GM19099 (cell line): ENCODE results near the gene DKK3.

Experiments
- POLR2A ChIP-seq: IDR thresholded peaks from 3 replicates; pipeline ENCODE4 v1.6.1; 2011; ENCODE audit warnings: low read depth; ENCODE audit not compliant: insufficient read length; ENCODE audit errors: extremely low read depth

The DKK3 gene

DNA sequence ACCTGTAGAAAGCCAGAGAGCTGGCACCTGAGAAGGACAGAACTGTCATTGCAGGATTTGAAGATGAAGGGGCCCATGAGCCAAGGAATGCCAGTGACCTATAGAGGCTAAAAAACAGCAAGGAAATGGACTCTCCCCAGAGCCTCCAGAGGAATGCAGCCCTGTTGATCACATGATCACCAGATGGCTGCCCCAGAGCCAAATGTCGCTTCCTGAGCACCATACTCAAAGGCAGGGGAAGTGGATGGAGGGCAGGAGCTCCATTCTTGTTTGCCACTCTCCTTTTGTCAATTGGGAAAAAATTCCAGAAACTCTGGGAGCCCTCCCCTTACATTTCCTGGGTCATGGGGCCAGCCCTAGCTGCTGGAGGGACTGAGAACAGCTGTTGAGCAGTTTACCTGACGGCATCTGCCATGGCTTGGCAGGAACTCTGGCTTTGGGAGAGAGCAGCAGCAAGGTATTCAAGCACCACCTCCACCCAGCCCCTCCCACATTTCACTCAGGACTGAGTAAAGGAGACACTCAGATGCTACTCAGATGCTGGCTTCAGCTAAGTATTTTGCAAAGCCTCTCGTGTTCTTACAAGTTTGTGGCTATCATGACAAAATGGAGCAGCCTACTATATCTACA, 46.9 kb downstream of the DKK3 start:
- no peak for TF ChIP-seq POLR2A

DNA sequence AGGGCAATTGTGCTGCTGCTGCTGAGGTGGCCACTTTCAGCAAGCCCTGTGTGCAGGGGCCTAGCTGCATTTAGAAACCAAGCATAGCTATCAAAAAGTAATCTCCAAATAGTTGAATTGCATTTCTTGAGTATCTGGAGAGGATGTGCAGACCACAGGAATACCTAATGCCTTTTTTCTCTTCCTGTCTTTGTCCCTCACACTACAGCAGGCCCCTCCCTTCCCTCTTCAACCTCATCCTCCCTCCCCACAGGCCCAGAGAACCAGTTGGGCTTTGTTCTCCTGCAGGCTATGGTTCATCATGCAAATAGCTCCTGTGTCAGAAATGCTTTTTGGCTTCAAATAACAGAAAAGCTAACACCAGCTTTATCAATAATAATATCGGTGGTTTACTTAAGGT, 47.7 kb downstream of the DKK3 start:
- no peak for TF ChIP-seq POLR2A

DNA sequence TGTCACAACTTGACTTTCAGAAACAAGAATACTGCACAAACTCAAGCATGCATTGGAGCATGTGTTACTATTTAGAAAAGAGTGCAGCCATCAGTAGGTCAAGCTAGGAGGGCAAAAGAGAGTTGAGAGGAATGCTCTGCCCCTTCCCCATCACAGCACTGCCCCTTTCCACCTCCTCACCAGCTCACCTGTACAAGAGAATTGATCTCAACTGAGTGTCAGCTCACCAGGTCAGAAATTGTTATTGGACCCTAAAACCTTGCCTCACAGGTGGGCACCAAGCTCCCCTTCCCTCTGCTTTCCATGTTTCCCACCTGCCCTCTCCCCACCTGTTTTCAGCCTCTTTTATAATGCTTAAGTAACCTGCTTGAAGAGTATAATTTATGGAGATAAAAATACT, 48.8 kb downstream of the DKK3 start:
- no peak for TF ChIP-seq POLR2A

DNA sequence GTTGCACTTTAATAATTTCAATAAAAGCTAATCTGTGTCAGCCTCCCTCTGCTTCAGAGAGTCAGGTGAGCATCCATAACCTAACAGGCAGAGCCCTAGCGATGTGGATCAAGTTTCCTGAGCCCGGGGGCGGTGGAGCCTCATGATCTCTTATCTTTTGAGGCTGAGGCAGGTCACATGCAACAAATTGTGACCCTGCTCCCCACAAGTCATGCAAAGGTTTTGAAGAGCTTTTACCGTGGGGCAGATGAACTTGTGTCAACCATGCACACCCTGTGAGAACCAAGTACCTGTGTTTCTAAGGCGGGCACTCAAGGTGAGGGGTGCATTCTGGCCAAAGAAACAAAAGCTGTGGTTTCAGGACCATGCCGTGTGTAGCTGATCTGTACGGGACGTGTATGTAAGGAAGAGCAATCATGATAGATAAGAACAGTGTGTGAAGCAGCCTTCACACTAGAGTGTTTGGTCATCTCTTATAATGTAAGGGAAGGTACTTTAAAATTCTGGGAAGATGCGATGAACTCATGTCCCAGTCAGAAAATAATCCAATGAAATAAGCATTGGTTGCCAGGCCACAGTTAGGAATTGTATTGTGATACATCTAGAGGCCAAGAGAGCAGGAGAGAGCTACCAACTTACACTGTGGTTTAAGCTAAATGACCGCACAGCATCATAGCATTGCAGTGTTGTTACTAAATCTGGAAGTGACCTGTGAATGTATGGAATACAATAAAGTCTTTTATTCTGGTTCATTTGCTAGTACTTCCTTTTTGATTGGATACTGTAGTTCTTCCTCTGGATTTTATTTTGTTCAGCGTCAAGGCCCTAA, 49.8 kb downstream of the DKK3 start:
- TF ChIP-seq POLR2A: no peak

DNA sequence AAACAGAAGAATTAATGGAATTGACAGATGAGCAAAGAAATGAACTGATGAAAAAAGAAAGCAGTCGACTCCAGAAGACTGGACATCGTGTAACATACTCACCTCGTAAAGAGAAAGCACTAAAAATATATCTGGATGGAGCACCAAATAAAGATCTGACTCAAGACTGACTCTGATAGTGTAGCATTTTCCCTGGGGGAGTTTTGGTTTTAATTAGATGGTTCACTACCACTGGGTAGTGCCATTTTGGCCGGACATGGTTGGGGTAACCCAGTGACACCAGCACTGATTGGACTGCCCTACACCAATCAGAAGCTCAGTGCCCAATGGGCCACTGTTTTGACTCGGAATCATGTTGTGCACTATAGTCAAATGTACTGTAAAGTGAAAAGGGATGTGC, 52.4 kb downstream of the DKK3 start:
- no peak for TF ChIP-seq POLR2A

DNA sequence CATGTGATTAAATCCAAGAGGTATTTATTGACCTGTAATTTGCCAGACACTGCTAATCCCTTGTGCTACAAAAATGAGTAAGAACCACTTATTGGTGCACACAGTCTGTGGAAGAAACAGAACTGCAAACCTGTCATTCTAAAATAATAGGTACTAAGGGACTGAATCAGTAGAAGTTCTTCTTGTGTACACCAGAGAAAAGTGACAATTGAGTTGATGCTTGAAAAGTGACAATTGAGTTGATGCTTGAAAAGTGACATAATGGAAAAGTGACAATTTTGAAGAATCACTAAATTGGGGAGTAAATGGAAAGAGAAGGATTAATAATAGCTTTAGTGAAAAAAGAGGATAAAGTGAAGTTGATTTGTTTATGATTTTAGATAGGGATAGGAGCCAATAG, 56.4 kb downstream of the DKK3 start:
- no peak for TF ChIP-seq POLR2A

DNA sequence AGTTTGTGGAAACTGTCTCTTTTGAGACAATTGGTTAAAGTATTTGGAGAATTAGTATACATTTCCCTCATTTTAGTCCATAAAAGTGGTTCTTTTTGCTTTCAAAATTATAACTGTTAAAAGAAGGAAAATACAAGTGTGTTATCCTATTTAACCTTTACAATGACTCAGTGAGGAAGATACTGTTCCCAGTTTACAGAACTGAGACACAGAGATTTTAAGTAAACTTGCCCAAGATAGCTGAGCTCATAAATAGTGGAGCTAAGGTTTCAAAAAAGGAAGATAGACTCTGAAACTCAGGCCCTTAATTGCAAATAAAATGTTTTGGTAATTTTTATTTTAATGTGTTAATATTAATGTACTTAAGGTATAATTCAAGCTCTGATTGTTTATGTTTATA, 58.9 kb downstream of the DKK3 start:
- no peak for TF ChIP-seq POLR2A

DNA sequence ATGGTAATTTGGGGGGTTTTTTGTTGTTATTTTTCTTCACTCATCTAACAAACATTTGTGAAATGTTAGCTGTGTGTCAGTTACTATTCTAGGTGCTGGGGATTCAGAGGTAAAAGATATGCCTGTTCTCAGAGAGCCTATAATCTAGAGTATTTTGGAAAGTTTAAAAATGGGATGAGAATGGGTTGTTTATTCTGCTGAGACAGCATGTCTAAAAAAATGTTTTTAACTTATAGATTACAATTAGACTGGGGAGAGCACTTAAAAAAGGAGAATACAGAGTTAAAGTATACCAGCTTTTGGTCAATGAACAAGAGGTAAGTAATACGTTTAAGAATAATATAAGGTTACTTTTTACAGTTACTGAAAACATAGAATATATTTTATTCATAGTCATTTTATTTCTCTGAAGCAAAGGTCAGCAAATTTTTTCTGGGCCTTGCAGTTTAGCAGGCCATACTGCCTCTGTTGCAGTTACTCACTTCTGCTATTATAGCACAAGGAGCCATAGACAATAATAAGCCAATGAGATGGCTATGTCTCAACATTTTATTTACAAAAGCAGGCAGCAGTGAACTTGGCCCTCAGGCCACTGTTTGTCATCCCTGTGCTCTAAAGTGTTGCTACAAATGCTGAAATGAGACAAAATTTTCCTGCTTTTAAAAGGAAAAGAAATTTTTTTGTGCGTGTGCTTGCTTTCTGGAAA, 60.0 kb downstream of the DKK3 start:
- no peak for TF ChIP-seq POLR2A

DNA sequence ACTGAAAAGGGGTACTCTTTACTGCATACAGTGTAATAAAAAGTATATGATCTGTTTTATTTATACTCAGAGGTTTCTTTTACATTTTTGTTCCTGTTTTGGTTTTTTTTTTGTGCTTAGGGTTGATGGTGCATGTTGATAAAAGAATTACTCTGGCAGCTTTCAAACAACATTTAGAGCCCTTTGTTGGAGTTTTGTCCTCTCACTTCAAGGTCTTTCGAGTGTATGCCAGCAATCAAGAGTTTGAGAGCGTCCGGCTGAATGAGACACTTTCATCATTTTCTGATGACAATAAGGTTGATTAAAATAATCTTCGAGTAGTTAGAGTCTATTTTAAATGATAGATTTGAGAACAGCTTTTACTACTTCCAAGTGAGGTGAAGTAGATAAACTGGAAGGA, 60.6 kb downstream of the DKK3 start:
- no peak for TF ChIP-seq POLR2A

DNA sequence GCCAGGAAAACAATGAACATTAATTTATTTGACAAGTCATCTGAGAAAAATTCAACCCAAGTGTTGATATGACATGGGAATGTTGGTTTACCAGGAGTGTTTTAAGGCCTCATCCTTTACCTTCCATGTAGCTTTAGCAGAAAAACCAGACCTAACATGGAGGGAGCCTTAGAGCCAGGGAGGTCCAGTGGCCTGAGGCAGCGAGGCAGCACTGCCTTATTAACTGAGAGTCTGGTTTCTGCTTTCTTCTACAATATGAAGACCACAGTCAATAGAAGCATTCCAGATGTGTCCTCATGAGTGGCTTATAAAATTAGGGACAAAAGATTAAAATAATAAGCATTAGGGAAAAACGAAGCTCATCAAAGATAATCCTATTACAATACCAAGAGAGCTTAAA, 61.5 kb downstream of the DKK3 start:
- TF ChIP-seq POLR2A: no peak

DNA sequence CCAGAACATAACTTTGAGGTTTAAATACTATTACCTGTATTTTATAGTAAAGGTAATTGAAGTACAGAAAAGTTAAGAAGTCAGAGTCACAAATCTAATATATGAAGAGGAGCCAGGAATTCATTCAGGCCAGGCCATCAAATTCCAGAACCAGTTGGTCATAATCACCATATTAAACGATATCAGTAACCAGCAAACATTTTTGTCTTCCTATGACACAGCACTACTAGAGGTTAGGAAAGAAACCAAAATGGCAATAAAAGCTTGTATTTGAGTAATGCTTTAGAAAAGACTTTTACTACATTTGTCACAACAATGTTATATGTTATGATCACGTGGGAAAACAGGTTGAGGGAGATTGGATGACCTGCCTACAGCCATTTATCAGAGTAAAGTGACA, 62.2 kb downstream of the DKK3 start:
- no peak for TF ChIP-seq POLR2A

DNA sequence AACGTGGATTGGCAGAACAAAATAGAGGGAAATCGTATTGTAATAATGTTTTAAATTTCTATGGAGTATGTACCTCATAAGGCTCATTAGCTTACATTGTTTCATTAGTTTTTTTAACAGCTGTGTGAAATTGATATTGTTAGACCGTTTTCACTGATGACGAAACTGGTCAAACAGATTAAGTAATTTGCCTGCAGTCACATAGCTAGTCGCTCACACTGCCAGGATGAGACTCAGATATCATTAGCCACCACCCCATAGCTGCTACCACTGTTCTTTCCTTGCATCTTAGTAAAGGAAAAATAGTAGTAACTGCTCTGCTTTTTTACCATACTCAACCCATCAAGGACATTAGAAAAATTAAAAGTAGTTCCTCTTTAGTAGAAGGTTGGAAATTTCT, 64.0 kb downstream of the DKK3 start:
- no peak for TF ChIP-seq POLR2A

DNA sequence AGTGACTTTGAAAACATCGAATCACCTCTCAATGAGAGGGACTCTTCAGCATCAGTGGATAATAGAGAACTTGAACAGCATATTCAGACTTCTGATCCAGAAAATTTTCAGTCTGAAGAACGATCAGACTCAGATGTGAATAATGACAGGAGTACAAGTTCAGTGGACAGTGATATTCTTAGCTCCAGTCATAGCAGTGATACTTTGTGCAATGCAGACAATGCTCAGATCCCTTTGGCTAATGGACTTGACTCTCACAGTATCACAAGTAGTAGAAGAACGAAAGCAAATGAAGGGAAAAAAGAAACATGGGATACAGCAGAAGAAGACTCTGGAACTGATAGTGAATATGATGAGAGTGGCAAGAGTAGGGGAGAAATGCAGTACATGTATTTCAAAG, 65.8 kb downstream of the DKK3 start:
- TF ChIP-seq POLR2A: no peak

DNA sequence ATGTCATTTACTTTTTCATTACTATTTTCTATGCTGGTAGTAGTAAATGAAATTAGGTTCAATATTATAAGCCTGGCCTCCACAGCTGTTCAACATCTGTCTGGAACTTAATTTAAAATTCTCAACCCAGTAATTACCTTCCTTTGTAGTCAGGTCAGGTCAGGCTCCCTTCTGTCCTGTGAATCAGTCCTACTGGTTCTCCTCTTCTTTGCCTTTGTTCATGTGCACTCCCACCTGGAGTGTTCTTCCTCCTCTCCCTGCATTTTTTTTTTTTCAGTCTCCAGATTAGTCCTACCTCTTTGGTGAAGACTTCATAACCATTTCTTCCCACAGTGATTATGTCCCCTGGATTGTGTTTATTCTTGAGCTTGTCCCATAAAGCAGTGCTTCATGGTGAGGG, 67.9 kb downstream of the DKK3 start:
- TF ChIP-seq POLR2A: no peak

DNA sequence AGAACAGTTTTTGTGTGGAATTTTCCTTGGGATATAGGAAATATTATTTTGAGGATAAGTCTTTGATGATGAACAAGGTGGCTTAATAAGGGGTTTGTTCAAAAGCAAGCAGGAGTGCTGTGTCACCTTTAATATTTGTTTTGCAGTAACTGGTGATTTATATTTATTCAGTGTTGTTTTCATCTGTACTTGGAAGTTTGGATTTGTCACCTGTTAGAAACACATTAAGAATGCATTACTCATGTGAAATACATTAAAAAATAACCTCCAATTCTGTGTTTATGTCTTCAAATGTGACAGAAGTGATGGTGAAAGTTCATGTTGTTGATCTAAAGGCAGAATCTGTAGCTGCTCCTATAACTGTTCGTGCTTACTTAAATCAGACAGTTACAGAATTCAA, 70.5 kb downstream of the DKK3 start:
- no peak for TF ChIP-seq POLR2A

DNA sequence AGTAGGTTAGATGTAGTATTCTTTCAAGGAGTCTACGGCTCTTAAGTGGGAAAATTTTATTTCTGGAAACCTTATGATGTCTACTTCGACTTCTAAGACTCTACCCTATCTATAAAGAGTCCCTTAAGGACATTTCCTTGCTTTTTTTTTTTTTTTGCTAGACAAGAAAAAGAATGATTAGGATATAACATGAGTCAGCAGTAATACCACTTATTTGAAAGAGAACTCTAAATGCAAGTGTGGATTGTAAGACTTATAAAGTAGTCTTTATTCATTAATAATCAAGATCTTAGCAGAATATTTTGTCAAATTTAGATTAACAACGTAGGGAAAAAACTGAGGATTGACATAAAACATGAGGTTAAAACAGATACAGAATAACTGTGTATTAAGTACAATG, 71.0 kb downstream of the DKK3 start:
- TF ChIP-seq POLR2A: no peak

DNA sequence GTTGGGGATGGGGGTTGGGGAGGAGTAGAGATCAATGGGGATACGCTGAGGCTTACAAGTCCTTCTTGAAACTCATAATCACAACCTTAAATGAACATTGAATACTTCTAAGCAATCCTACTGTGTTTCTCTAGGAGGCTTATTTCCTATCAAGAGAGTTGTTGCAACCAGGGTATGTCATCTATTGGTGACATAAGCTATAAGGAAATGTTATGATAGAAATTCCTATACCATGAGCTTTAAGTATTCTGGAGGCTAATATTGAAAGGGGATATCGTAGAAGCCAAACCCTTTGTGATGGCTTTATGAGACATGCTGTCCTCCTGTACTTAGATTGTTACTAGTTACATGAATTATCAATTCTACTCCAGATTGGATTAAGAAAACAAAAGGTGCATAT, 72.9 kb downstream of the DKK3 start:
- no peak for TF ChIP-seq POLR2A

DNA sequence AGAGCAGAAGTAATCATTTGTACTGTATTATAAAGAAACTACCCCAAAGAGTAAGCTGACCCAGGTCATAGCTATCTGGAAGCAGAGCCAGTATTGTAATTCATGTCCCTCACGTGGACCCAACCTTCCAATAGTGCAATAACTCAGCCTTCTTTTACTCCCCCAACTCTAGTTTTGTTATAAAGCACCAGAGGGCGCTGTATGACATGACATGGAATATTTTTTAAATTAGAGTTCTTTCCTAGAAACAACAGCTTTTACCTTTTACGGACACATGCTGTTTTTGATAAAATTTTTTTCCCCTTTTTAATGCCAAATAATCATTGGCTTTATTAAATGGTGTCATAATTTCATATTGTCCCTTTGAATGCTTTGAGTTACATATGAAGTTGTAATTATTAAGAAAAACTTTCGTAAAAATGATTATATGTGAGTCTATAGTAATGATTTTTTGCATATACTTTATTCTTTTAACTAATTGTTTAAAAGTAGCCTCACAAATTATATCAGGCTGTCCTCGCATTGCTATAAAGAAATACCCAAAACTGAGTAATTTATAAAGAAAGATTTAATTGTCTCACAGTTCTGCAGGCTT, 76.9 kb downstream of the DKK3 start:
- no peak for TF ChIP-seq POLR2A
